Measurements from ENCODE around the gene VCL. TPM values are rescaled to one million over a fixed set of nuclear protein-coding genes. Genes with fewer than 3 reads are reported as not detected.

Gene VCL
- total and polyA plus RNA-seq, 9 of the 15 experiments (the other 6 are each of a cell fraction or from before 2014, with no cell fraction given): 29.8 to 186 (median 76.4) TPM

DNA sequence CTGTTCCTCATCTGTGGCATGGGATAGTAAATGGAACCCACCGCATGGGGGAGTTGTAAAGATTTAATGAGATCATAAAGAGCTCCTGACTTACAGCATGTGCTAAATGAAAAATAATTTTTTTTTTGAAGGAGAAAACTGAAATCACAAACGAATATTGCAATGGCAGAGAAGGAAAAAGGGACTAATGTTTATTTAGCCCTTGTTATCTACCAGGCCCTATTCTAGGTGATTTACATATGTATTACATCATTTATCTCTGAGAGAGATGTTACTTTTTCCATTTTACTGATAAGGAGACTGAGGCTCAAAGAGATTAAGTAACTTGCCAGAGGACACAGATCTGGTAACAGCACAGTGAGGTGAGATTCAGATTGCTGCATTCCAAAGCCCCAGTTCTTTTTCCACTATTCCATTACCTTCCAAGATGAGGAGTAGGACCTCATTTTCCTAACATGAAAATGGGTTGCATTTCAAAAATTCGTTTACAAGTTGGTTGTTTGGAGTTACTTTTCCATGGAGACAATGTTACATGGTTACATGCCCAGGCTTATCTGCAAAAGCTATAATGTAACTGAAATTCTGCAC lies 28.6 kb downstream of the VCL start (continued):
- TF ChIP-seq RUNX1 (IDR thresholded peaks at IDR 0.05; ENCODE audit: low read depth): no peak
- TF ChIP-seq CBFA2T3 (IDR thresholded peaks at IDR 0.05): peak; percentile 49; the same call in 1 of the 2 replicates
- TF ChIP-seq, protein P1, sequence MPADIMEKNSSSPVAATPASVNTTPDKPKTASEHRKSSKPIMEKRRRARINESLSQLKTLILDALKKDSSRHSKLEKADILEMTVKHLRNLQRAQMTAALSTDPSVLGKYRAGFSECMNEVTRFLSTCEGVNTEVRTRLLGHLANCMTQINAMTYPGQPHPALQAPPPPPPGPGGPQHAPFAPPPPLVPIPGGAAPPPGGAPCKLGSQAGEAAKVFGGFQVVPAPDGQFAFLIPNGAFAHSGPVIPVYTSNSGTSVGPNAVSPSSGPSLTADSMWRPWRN (IDR thresholded peaks at IDR 0.05; ENCODE audit: low read depth): 0 out of 2 replicates have a peak, but pooled peaks have one; percentile 18
- no peak for TF ChIP-seq GTF2A2 (tag; IDR thresholded peaks at IDR 0.05)
- no peak for TF ChIP-seq ELK3 (CRISPR knock-in tag; IDR thresholded peaks at IDR 0.05)
- TF ChIP-seq DIDO1 (tag; IDR thresholded peaks at IDR 0.05; ENCODE audit: low read depth): no peak
- TF ChIP-seq RCOR1 (IDR thresholded peaks at IDR 0.05; ENCODE audit: borderline replicate concordance in 1 of 2, low read depth in 2 of 2, low read length in 2 of 2): peak in 1 of 2 experiments; percentile 92; a peak in 2 of 4 replicates
- peak; percentile 57 for TF ChIP-seq CEBPG (CRISPR knock-in tag; IDR thresholded peaks at IDR 0.05)
- peak; percentile 94 for TF ChIP-seq CEBPG (tag; conservative IDR thresholded peaks at IDR 0.05 in 1 of 2, IDR thresholded peaks at IDR 0.05 in 1 of 2)
- peak; percentile 52 for TF ChIP-seq MYC (IDR thresholded peaks at IDR 0.05; ENCODE audit: low read depth, low read length)
- TF ChIP-seq MYC (CRISPR knock-in tag; IDR thresholded peaks at IDR 0.05; ENCODE audit: borderline replicate concordance, low read depth): no peak
- TF ChIP-seq ZNF384 (IDR thresholded peaks at IDR 0.05; ENCODE audit: low read depth, low read length): 0 out of 2 replicates have a peak, but pooled peaks have one; percentile 3
- peak; percentile 12 to 35 (median 18); a peak in 3 of 6 replicates for TF ChIP-seq CTCF (IDR thresholded peaks at IDR 0.05 in 2 of 3, conservative IDR thresholded peaks at IDR 0.05 in 1 of 3; ENCODE audit: insufficient read depth in 2 of 3, low read depth in 1 of 3, low read length in 3 of 3)
- 0 out of 4 replicates have a peak, but pooled peaks of 1 of the 2 experiments have one; percentile 50 for TF ChIP-seq TEAD1 (CRISPR knock-in tag; IDR thresholded peaks at IDR 0.05)
- TF ChIP-seq SMARCA4 (IDR thresholded peaks at IDR 0.05): peak; percentile 79
- TF ChIP-seq LEF1 (IDR thresholded peaks at IDR 0.05): no peak
- no peak for TF ChIP-seq ZNF77 (CRISPR knock-in tag; IDR thresholded peaks at IDR 0.05)
- no peak for TF ChIP-seq ELF4 (CRISPR knock-in tag; IDR thresholded peaks at IDR 0.05)
- TF ChIP-seq RFX5 (IDR thresholded peaks at IDR 0.05; ENCODE audit: low read depth, low read length): no peak
- TF ChIP-seq ZFX (CRISPR knock-in tag; IDR thresholded peaks at IDR 0.05): 0 out of 2 replicates have a peak, but pooled peaks have one; percentile 21
- TF ChIP-seq PREB (CRISPR knock-in tag; IDR thresholded peaks at IDR 0.05): no peak
- TF ChIP-seq, protein P2, sequence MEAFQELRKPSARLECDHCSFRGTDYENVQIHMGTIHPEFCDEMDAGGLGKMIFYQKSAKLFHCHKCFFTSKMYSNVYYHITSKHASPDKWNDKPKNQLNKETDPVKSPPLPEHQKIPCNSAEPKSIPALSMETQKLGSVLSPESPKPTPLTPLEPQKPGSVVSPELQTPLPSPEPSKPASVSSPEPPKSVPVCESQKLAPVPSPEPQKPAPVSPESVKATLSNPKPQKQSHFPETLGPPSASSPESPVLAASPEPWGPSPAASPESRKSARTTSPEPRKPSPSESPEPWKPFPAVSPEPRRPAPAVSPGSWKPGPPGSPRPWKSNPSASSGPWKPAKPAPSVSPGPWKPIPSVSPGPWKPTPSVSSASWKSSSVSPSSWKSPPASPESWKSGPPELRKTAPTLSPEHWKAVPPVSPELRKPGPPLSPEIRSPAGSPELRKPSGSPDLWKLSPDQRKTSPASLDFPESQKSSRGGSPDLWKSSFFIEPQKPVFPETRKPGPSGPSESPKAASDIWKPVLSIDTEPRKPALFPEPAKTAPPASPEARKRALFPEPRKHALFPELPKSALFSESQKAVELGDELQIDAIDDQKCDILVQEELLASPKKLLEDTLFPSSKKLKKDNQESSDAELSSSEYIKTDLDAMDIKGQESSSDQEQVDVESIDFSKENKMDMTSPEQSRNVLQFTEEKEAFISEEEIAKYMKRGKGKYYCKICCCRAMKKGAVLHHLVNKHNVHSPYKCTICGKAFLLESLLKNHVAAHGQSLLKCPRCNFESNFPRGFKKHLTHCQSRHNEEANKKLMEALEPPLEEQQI (IDR thresholded peaks at IDR 0.05): no peak

Measured in K562 (cell line).